Stimulated activated CD4-positive, alpha-beta T cell treated with anti-CD3 and anti-CD28 coated beads, Interleukin-12 subunit alpha, Interleukin-12 subunit beta, amount 100 ng/mL, for 4 hours (primary cell): Measurements from ENCODE around the gene B4GALNT4.
"Not testable (repeated sequence)": the region's sequence is repeated elsewhere in the genome, so short reads cannot be mapped to it uniquely, and the experiment has no call there.

Experiments
- DNase-seq: peaks from one replicate; pipeline ENCODE4 v3.0.0-alpha.2; 2020

Gene B4GALNT4

GRCh38 chr11:335779-336658 lies 33.3 kb upstream of the B4GALNT4 start:
- no peak for DNase-seq

- no peak for DNase-seq
These were observed 32.6 kb upstream of the B4GALNT4 start for GRCh38 chr11:336659-337198.

DNA sequence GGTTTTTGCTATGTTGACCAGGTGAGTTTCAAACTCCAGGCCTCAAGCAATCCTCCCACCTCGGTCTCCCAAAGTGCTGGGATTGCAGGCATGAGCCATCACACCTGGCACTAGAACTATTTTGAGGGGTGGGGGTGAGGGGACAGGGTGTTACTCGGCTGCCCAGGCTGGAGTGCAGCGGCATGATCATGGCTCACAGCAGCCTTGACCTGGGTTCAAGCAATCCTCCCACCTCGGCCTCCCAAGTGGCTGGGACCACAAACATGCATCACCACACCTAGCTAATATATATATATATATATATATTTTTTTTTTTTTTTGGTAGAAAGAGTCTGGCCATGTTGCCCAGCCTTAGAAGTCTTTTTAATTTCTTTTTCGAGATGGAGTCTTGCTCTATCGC lies 31.6 kb upstream of the B4GALNT4 start:
- no peak for DNase-seq

DNA sequence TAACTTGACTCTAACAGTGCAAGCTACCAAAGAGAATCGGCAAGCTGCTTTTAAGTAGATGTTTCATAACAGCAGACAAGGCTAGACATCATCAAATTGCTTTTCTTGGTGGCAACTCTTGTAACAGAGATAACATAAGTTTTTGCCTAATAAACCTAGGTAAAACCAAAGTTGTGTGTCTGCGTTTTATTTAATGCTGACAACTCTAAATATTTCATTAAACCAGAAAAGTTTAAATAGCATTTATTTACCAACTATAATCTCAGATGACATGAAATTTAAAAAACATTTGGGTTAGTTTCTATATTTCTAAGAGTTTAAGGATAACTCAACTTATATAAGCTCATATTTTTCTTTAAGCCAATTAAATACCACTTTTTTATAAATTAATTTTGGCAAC lies 29.3 kb upstream of the B4GALNT4 start:
- no peak for DNase-seq

GRCh38 chr11:340539-341512 lies 28.5 kb upstream of the B4GALNT4 start:
- DNase-seq, result no peak

DNA sequence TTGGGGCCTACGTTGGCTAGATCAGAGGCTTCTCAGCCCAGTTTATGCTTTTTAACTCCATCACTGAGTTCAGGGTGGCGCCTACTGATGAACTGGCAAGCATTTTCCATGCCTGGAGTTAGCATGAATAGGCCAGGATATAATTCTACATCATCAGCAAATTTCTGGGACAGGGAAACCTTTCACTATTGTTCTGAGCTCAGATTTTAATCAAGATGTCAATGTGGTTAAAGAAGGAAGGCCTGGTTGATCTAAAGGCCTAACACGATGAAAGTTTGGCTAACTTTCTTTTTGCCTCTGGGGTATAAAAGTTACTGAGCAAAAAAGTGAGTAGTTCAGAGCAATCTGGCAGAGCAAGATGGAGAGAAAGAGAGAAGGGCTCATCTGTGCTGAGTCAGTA lies 27.0 kb upstream of the B4GALNT4 start:
- DNase-seq, result no peak

DNA sequence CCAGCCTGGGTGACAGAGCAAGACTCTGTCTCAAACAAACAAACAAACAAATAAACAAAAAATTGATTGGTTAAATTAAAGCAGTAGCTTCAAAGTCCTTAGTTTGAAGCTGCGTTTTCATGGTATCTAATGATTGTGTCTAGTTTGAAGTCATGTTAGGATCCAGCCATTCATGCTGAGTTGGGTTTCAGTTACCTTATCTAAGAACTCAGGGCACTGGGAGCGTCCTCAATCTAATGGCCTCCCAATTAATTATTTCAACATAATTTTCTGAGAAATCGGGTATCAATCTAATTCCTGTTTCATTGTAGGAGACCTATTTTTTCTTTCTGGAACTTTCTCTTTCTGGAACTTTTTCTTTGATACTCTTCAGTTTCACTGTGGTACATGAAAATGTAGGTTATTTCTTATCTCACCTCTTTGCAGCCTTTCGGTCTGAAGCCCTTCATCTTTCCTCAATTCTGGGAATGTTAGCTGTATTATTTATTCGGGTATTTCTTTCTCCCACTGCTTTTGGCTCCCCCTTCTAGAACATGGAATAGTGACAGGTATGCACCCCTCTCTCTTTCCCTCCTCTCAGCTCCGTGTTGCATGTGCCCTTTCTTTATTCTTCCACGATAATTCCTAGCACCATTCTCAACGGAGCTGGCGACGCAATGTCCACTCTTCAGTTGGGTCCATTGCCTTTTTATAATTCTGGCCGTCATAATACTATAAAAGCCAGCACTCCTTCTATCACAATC lies 24.3 kb upstream of the B4GALNT4 start:
- no peak for DNase-seq

DNA sequence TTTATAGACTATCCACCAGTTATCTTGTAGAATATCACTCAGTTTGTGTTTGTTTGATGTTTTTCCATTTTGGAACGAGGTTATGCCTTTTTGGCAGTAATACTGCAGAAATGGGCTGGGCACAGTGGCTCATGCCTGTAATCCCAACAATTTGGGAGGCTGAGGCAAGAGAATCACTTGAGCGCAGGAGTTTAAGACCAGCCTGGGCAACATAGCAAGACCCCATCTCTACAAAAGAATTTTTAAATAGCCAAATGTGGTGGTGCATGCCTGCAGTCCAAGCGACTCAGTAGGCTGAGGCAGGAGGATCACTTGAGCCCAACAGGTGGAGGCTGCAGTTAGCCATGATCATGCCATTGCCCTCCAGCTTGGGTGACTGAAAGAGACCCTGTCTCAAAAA lies 22.8 kb upstream of the B4GALNT4 start:
- no peak for DNase-seq

- DNase-seq, result not testable (repeated sequence)
These were observed 19.9 kb upstream of the B4GALNT4 start for GRCh38 chr11:349270-349954.

DNA sequence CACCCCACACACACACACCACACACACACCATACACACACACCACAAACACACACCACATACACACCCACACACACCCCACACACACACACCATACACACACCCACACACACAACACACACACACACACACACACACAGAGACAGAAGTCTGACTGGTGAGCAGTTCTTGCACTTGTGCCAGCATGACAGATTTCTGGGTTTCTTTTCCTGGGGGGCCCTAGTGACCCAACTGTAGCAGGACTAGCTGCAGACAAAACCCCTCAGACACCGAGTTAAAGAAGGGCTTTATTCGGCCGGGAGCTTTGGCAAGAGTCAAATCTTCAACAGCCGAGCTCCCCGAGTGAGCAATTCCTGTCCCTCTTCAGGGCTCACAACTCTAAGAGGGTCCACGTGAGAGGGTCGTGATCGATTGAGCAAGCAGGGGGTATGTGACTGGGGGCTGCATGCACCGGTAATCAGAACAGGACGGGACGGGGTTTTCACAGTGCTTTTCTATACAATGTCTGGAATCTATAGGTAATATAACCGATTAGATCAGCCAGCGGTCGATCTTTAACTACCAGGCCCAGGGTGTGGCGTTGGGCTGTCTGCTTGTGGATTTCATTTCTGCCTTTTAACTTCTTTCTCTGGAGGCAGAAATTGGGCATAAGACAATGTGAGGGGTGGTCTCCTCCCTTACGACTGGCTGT lies 19.1 kb upstream of the B4GALNT4 start:
- DNase-seq, result not testable (repeated sequence)

GRCh38 chr11:350723-351255 lies 18.5 kb upstream of the B4GALNT4 start:
- no peak for DNase-seq

- DNase-seq, result no peak
These were observed 17.9 kb upstream of the B4GALNT4 start for GRCh38 chr11:351411-351810.

GRCh38 chr11:352456-353031 lies 16.8 kb upstream of the B4GALNT4 start:
- no peak for DNase-seq

DNA sequence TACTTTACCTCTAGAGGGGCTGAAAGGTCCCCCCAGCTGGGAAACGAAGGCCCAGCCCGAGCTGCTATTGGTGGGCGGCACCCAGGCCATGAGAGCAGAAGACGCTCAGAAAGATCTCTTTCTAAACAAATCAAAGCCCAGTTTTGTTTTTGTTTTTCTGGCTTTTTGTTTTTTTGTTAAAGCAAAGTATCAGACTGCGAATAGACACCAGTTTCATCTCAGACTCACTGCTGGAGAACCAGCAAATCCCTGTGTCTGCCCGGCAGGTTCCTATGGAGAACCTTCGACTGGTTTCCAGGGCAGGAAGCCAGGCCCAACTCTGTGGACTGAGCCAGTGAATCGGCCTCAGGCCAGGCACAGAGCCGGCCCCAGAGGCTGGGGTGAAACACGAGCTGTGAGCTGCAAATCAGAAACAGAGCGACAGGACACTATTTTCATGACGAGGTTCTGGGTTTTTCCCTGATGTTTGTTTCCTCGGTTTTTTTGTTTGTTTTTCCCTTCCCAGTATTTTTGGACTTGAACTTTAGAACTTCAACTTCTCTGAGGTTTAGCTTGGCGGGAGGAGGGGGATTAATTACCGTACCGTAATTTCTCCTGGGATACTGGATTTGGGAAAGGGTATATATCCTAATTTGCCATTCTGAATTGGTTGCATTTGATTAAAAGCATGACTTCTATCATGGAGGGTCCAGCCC lies 16.0 kb upstream of the B4GALNT4 start:
- no peak for DNase-seq

DNA sequence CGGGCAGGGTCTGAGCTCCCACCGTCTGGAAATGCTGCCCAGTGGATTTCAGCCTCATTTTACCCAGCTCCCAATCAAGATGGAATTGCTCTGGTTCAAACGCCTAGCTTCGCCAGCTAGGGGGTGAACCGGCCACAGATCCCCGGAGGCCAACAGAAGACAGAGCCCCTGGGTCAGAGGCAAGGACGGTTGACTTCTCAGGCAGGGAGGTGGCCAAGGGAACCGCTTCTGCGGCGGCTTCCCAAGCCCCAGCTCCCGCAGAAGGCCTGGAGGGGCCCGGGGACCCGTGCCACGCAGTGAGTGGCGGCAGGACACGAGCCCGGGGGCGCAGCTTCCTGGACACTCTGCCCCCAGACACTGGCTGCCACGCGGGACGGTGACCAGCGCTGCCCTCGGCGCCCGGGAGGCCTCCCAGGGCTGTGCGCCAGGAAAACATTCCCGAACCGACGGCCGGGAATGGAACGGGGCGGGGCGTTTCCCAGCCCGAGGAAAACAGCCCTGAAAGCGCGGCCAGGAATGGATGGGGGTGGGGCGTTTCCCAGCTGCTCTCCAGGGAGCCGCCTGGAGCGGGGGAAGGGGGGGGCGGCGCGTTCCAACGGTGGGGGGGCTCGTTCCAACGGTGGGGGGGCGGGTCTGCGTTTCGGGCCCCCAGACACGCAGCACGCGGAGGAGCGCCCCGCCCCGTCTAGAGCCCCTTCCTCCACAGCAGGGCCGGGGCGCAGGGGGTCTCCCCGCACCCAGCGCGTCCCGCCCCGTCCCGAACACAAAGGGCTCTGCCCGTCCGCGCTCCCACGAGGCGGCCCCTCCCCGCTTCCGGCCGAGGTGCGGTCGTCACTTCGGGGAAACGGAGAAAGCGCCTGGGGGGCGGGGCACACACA lies 13.5 kb upstream of the B4GALNT4 start:
- DNase-seq, result peak; percentile 85

- no peak for DNase-seq
These were observed 12.7 kb upstream of the B4GALNT4 start for GRCh38 chr11:356610-357009.

- no peak for DNase-seq
These were observed 11.7 kb upstream of the B4GALNT4 start for GRCh38 chr11:357582-357981.

DNA sequence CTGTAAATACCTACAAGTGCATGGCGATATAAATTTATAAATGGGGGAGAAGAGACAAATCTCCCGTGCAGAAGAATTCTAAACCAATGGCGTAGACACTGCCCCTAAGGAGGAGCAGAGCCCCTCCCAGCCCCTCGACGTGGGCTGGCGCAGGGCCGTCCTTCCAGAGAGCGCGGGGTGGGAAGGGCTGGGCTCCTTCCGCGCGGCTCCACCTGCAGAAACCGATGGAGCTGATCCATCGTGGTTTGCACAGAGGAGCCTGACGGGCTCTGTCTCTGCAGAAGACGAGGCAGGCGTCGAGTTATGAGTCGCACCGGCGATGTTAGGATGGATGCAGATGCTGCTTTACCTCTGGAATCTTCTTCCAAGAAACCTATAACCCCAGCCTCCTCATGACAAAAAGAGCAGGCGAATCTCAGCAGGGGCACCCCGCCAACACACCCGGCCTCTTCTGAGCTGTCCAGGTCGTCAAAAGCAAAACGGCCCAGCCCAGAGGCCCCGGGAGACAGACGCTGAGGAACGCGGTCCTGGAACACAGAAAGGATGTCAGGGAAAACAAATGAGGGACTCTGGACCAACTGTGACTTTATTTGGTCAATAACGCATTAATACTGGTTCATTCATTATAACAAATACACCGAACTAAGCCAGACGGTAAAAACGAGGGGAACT lies 11.0 kb upstream of the B4GALNT4 start:
- DNase-seq, result no peak
